WTC11 (cell line): ENCODE results near the gene ABCA12. TPM values are rescaled to one million over a fixed set of nuclear protein-coding genes. Genes with fewer than 3 reads are reported as not detected.

Experiments
- ATAC-seq: fragments of 200-7000 bp; cut with Tn5 transposase; 2 replicates; pipeline ENCODE4 v1.10.0; 2021; ENCODE audit warnings: mild to moderate bottlenecking, moderate library complexity
- CTCF ChIA-PET: fragments of 300-600 bp; sonication (Branson Sonifier 250); formaldehyde crosslinking; loops from one replicate; lab custom pipeline; 2021; ENCODE audit warnings: antibody characterized with exemption; lab: Charles Lee
- POLR2A ChIA-PET: fragments of 350-600 bp; sonication (Branson Sonifier 250); formaldehyde crosslinking; loops from one replicate; lab custom pipeline; 2021; ENCODE audit warnings: antibody characterized with exemption; lab: Charles Lee
- DNase-seq: peaks from one replicate; pipeline ENCODE4 v3.0.0; 2021; ENCODE audit warnings: low spot score
- H3K27ac Mint-ChIP-seq: 2 replicates; pipeline ENCODE4 v1.8.0; 2021; ENCODE audit warnings: mixed read lengths
- H3K27me3 Mint-ChIP-seq: 2 replicates; pipeline ENCODE4 v1.8.0; 2021; ENCODE audit warnings: low read depth, mild to moderate bottlenecking, moderate library complexity, mixed read lengths
- H3K36me3 Mint-ChIP-seq: 2 replicates; pipeline ENCODE4 v1.8.0; 2021; ENCODE audit warnings: mixed read lengths
- H3K4me1 Mint-ChIP-seq: 2 replicates; pipeline ENCODE4 v1.8.0; 2022; ENCODE audit warnings: mixed read lengths
- H3K4me3 Mint-ChIP-seq: 2 replicates; pipeline ENCODE4 v1.8.0; 2021; ENCODE audit warnings: mild to moderate bottlenecking, moderate library complexity, mixed read lengths
- H3K9me3 Mint-ChIP-seq: 2 replicates; pipeline ENCODE4 v1.8.0; 2021; ENCODE audit warnings: mixed read lengths
- ARID4B ChIP-seq: sonication (generic); formaldehyde crosslinking; IDR thresholded peaks from 2 replicates; pipeline ENCODE4 v1.8.0; 2023; ENCODE audit warnings: missing genetic modification reagents, mild to moderate bottlenecking, borderline replicate concordance
- ATF6 ChIP-seq: sonication (generic); formaldehyde crosslinking; IDR thresholded peaks from 2 replicates; pipeline ENCODE4 v1.8.1; 2023; ENCODE audit warnings: mild to moderate bottlenecking, missing genetic modification reagents
- CBFB ChIP-seq: sonication (generic); formaldehyde crosslinking; IDR thresholded peaks from 2 replicates; pipeline ENCODE4 v1.8.1; 2022; ENCODE audit warnings: mild to moderate bottlenecking, low read depth, missing genetic modification reagents
- CREB1 ChIP-seq: sonication (generic); formaldehyde crosslinking; IDR thresholded peaks from 2 replicates; pipeline ENCODE4 v1.8.0; 2023; ENCODE audit warnings: mild to moderate bottlenecking, missing genetic modification reagents
- E2F5 ChIP-seq: sonication (generic); formaldehyde crosslinking; IDR thresholded peaks from 2 replicates; pipeline ENCODE4 v1.8.1; 2022; ENCODE audit warnings: mild to moderate bottlenecking, moderate library complexity, missing genetic modification reagents
- ETV6 ChIP-seq: sonication (generic); formaldehyde crosslinking; IDR thresholded peaks from 2 replicates; pipeline ENCODE4 v1.8.1; 2022; ENCODE audit warnings: mild to moderate bottlenecking, missing genetic modification reagents
- GABPB1 ChIP-seq: sonication (generic); formaldehyde crosslinking; IDR thresholded peaks from 2 replicates; pipeline ENCODE4 v1.8.1; 2023; ENCODE audit warnings: mild to moderate bottlenecking, missing genetic modification reagents
- GTF2I ChIP-seq: fragments of 250-450 bp; sonication (Bioruptor Pico); conservative IDR thresholded peaks from 2 replicates; pipeline ENCODE4 v1.4.0; 2021; ENCODE audit warnings: mild to moderate bottlenecking
- HMGA2 ChIP-seq: fragments of 250-450 bp; sonication (Bioruptor Pico); IDR thresholded peaks from 2 replicates; pipeline ENCODE4 v1.4.0; 2021; ENCODE audit warnings: mild to moderate bottlenecking, moderate library complexity
- IRF2 ChIP-seq: sonication (generic); formaldehyde crosslinking; IDR thresholded peaks from 2 replicates; pipeline ENCODE4 v1.8.0; 2022; ENCODE audit warnings: low read depth, missing genetic modification reagents, borderline replicate concordance
- JAZF1 ChIP-seq: fragments of 250-450 bp; sonication (Bioruptor Pico); IDR thresholded peaks from 2 replicates; pipeline ENCODE4 v1.9.0; 2021; ENCODE audit warnings: moderate library complexity, mild to moderate bottlenecking, inconsistent platforms
- JUN ChIP-seq: sonication (generic); formaldehyde crosslinking; IDR thresholded peaks from 2 replicates; pipeline ENCODE4 v1.8.0; 2023; ENCODE audit warnings: mild to moderate bottlenecking, missing genetic modification reagents
- MAX ChIP-seq: sonication (generic); formaldehyde crosslinking; IDR thresholded peaks from 2 replicates; pipeline ENCODE4 v1.8.0; 2022; ENCODE audit warnings: mild to moderate bottlenecking, missing genetic modification reagents
- NFATC4 ChIP-seq: fragments of 250-450 bp; sonication (Bioruptor Pico); IDR thresholded peaks from 2 replicates; pipeline ENCODE4 v1.9.0; 2021; ENCODE audit warnings: mild to moderate bottlenecking
- NFE2L1 ChIP-seq: sonication (generic); formaldehyde crosslinking; IDR thresholded peaks from 2 replicates; pipeline ENCODE4 v1.8.1; 2023; ENCODE audit warnings: missing genetic modification reagents
- OVOL2 ChIP-seq: fragments of 250-450 bp; sonication (Bioruptor Pico); IDR thresholded peaks from 2 replicates; pipeline ENCODE4 v1.9.0; 2021; ENCODE audit warnings: mild to moderate bottlenecking, borderline replicate concordance
- PRDM15 ChIP-seq: sonication (generic); formaldehyde crosslinking; IDR thresholded peaks from 2 replicates; pipeline ENCODE4 v1.8.0; 2022; ENCODE audit warnings: missing genetic modification reagents
- PRRX2 ChIP-seq: fragments of 250-450 bp; sonication (Bioruptor Pico); IDR thresholded peaks from 2 replicates; pipeline ENCODE4 v1.8.0; 2021; ENCODE audit warnings: mild to moderate bottlenecking
- RORB ChIP-seq: fragments of 250-450 bp; sonication (Bioruptor Pico); IDR thresholded peaks from 2 replicates; pipeline ENCODE4 v1.9.0; 2021; ENCODE audit warnings: mild to moderate bottlenecking
- SOX15 ChIP-seq: fragments of 250-450 bp; sonication (Bioruptor Pico); IDR thresholded peaks from 2 replicates; pipeline ENCODE4 v1.9.0; 2021; ENCODE audit warnings: mild to moderate bottlenecking
- TP53 ChIP-seq: sonication (generic); formaldehyde crosslinking; IDR thresholded peaks from 2 replicates; pipeline ENCODE4 v1.8.1; 2023; ENCODE audit warnings: mild to moderate bottlenecking, missing genetic modification reagents
- USF2 ChIP-seq: sonication (generic); formaldehyde crosslinking; IDR thresholded peaks from 2 replicates; pipeline ENCODE4 v1.8.1; 2023; ENCODE audit warnings: mild to moderate bottlenecking, missing genetic modification reagents, moderate library complexity
- ZNF121 ChIP-seq: sonication (generic); formaldehyde crosslinking; IDR thresholded peaks from 2 replicates; pipeline ENCODE4 v1.8.0; 2023; ENCODE audit warnings: missing genetic modification reagents
- ZNF138 ChIP-seq: sonication (generic); formaldehyde crosslinking; conservative IDR thresholded peaks from 2 replicates; pipeline ENCODE4 v1.8.1; 2022; ENCODE audit warnings: mild to moderate bottlenecking, moderate library complexity, missing genetic modification reagents
- ZSCAN18 ChIP-seq: fragments of 250-450 bp; sonication (Bioruptor Pico); IDR thresholded peaks from 2 replicates; pipeline ENCODE4 v2.1.2; 2022; ENCODE audit warnings: mild to moderate bottlenecking, moderate library complexity
- total RNA-seq: library from RNA; stranded (reverse); gene quantifications from 3 replicates; pipeline ENCODE4 v1.2.3, GENCODE V29; 2021

ABCA12 gene
- total RNA-seq, 1 experiment from 2014 or later: 0.04 TPM

GRCh38 chr2:215032153-215032552 lies 106.3 kb downstream of the ABCA12 start:
- Mint-ChIP-seq H3K27me3 (no peaks in the 10 kb centered on the region), H3K9me3 (no peaks in the 10 kb centered on the region), H3K4me3 (no peak overlapping the region), H3K4me1 (peaks cover 9% of the 10 kb centered on the region), H3K36me3 (no peaks in the 10 kb centered on the region), H3K27ac (no peak overlapping the region)
- TF ChIP-seq GTF2I (no peak), MAX (CRISPR knock-in tag) (no peak), RORB (CRISPR knock-in tag) (no peak), TP53 (no peak), CBFB (CRISPR knock-in tag) (no peak), ZSCAN18 (CRISPR knock-in tag) (no peak), GABPB1 (CRISPR knock-in tag) (no peak), E2F5 (CRISPR knock-in tag) (no peak), NFATC4 (CRISPR knock-in tag) (no peak), SOX15 (no peak), ETV6 (no peak), JUN (CRISPR knock-in tag) (no peak), ZNF121 (CRISPR knock-in tag) (no peak), NFE2L1 (CRISPR knock-in tag) (no peak), CREB1 (CRISPR knock-in tag) (no peak), PRDM15 (no peak), IRF2 (CRISPR knock-in tag) (no peak), JAZF1 (CRISPR knock-in tag) (no peak), ZNF138 (CRISPR knock-in tag) (no peak)
- DNase-seq (no peak), ATAC-seq (no peak)
- ChIA-PET CTCF (no interaction called here), POLR2A (no interaction called here)

- Mint-ChIP-seq H3K36me3 (no peaks in the 10 kb centered on the region), H3K4me1 (peaks cover 9% of the 10 kb centered on the region), H3K4me3 (no peak overlapping the region), H3K27ac (no peak overlapping the region), H3K9me3 (no peaks in the 10 kb centered on the region), H3K27me3 (no peaks in the 10 kb centered on the region)
- DNase-seq (no peak), ATAC-seq (no peak)
- ChIA-PET POLR2A (no interaction called here), CTCF (no interaction called here)
- TF ChIP-seq PRRX2 (CRISPR knock-in tag): no peak
- TF ChIP-seq USF2 (CRISPR knock-in tag): no peak
- no peak for TF ChIP-seq HMGA2 (CRISPR knock-in tag)
- no peak for TF ChIP-seq TP53
- TF ChIP-seq ATF6: no peak
- TF ChIP-seq ARID4B (CRISPR knock-in tag): no peak
- TF ChIP-seq OVOL2: no peak
Observed at GRCh38 chr2:215031321-215031720, 107.1 kb downstream of the ABCA12 start.
